Lower leg skin (tissue), 4 donors: Measurements from ENCODE around the gene SPATA46. TPM values are rescaled to one million over a fixed set of nuclear protein-coding genes. Genes with fewer than 3 reads are reported as not detected.
A peak's percentile ranks its signal among the peaks of the same experiment; 100 is the strongest.

Source experiments
- DNase-seq, 2 donors: peaks; one replicate each; pipeline ENCODE4 v3.0.0-alpha.2; 2019; ENCODE audit warnings: low spot score in 2 of 2
- H3K4me3 ChIP-seq: fragments of 200-600 bp; sonication (generic); 2 replicates; pipeline ENCODE4 v1.5.1; 2017; ENCODE audit warnings: mild to moderate bottlenecking, low read depth; ENCODE audit not compliant: poor library complexity, severe bottlenecking
- CTCF ChIP-seq, 3 donors: fragments of 450-650 bp; IDR thresholded peaks; one replicate each; pipeline ENCODE4 v1.5.1; 2016; ENCODE audit warnings: antibody characterized with exemption in 3 of 3, mild to moderate bottlenecking in 3 of 3, moderate library complexity in 2 of 3
- POLR2A ChIP-seq, 2 donors: fragments of 450-650 bp; IDR thresholded peaks; one replicate each; pipeline ENCODE4 v1.6.1; 2016 to 2017; ENCODE audit warnings: antibody characterized with exemption in 2 of 2, mild to moderate bottlenecking in 1 of 2, moderate library complexity in 1 of 2
- WGBS, 2 donors: methylation state at CpG; one replicate each; pipeline ENCODE4 v1.1.5; 2018; 5-methylcytosine and 5-hydroxymethylcytosine counted together
- intact Hi-C: fragments of 100-400 bp; cut with DNase I; formaldehyde crosslinking; loops from one replicate; pipeline ENCODE4 v1.15.0; 2023; ENCODE audit warnings: low total_unique reads
- total RNA-seq, 4 donors: library from RNA; depleted of rRNA; stranded (reverse); fragments of >200 nt; gene quantifications; one replicate each; pipeline ENCODE4 v1.1.0, GENCODE V29; 2016

Gene SPATA46
- total RNA-seq, 4 donors from 2014 or later: not detected

GRCh38 chr1:162373541-162374260 is 3.0 kb downstream of the SPATA46 start:
- WGBS, 2 donors: 76 to 89% methylated on average over 8 of the region's 8 CpGs
- DNase-seq: peak in 1 of 2 donors; percentile 66
- intact Hi-C loops: no loop called here
- H3K4me3 ChIP-seq: no peak overlapping the region
- TF ChIP-seq CTCF (IDR thresholded peaks at IDR 0.05) (no peak), POLR2A (IDR thresholded peaks at IDR 0.05) (no peak)

DNA sequence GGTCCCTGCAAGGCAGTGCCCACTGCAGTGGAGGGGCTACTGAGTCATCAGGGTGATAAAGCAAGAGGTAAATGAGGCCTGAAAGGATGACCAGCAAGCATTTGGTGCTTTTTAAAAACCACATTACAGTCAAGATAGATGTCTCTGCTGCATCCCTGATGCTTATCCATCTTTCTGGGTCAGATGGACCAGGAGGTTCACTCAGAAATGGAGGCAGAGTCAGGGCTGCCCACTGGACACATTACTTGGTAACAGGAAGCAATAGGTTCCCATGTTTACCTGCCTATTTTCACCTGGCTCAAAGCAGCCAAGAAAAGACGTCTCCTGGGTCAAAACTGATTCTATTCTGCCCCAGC is 3.6 kb downstream of the SPATA46 start:
- H3K4me3 ChIP-seq: no peak overlapping the region
- intact Hi-C loops: no loop called here
- 50 to 72% methylated on average over 1 of the region's 1 CpG for WGBS, 2 donors
- TF ChIP-seq POLR2A (IDR thresholded peaks at IDR 0.05) (no peak), CTCF (IDR thresholded peaks at IDR 0.05) (no peak)
- DNase-seq: peak in 1 of 2 donors; percentile 49

DNA sequence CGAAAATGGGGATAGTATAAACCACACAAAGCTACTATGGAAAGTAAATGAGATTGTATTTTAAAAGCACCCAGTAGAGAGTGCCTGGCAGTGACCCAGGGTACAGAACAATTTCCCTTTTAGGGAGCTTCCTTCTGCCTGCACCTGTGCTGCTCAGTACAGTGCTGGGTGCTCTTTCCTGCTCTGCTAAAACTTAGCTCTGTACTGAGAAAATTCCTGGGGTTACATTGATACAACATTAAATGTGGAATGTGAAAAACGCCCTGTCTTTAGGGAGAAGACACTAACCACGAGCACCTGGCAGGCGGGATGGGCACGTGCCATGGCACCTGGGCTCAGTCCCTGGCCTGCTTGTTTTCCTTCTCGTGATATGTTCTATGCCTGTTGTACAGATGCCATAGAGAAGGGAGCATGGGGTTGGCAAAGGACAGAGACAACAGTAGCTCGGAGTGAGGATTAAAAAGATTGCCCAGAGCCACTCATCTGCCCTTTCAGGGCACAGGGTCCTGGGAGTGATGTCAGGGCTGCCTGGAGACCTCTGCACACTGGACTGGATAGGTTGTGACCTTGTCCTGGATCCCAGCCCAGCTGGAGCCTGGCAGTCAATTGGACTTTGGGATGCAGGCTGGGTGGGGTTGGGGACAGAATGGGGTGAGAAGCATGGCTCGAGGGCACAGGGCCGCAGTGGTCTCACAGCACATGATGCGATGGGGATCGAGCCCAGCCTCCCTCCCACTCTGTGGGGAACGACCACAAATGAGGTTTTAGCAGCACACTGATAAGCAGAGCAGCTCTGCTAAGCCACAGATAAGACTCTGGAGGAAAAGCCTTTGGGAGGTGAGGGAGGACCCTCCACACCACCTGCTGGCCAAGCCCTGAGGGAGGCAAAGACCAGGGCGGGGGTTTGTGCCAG is 4.2 kb downstream of the SPATA46 start:
- TF ChIP-seq POLR2A (IDR thresholded peaks at IDR 0.05) (no peak), CTCF (IDR thresholded peaks at IDR 0.05) (no peak)
- DNase-seq: peak; percentile 63 to 86
- no peak overlapping the region for H3K4me3 ChIP-seq
- 41 to 49% methylated on average over 13 of the region's 13 CpGs for WGBS, 2 donors
- intact Hi-C loops: no loop called here

- no peak for TF ChIP-seq CTCF (IDR thresholded peaks at IDR 0.05)
- no peak for TF ChIP-seq POLR2A (IDR thresholded peaks at IDR 0.05)
- H3K4me3 ChIP-seq: no peak overlapping the region
- intact Hi-C loops: no loop called here
- peak in 1 of 2 donors; percentile 39 for DNase-seq
- WGBS, 2 donors: 65 to 79% methylated on average over 6 of the region's 6 CpGs
Measured at GRCh38 chr1:162371611-162372010, 5.0 kb downstream of the SPATA46 start.

DNA sequence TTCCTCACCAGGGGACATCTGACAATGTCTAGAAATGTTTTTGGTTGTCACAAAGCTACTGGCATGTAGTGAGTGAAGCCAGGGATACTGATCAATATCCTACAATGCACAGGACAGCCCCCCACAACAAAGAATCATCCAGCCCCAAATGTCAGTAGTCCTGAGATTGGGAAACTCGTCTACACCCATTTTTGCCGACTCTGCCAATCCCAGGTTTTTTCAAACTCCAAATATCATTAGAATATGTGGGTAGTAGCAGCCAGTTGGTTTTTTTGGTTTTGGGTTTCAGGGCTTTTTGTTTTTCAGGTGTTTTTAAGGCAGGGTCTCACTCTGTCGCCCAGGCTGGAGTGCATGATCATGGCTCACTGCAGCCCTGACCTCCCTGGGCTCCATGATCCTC is 5.9 kb downstream of the SPATA46 start:
- peak in 1 of 2 donors; percentile 9 for DNase-seq
- intact Hi-C loops: no loop called here
- no peak overlapping the region for H3K4me3 ChIP-seq
- WGBS, 2 donors: 87 to 90% methylated on average over 3 of the region's 3 CpGs
- no peak for TF ChIP-seq CTCF (IDR thresholded peaks at IDR 0.05)
- no peak for TF ChIP-seq POLR2A (IDR thresholded peaks at IDR 0.05)
